Ureter (tissue), 1 donor: Measurements from ENCODE around the gene IL2. TPM values are rescaled to one million over a fixed set of nuclear protein-coding genes. Genes with fewer than 3 reads are reported as not detected.

Experiments used
- total RNA-seq: library from RNA; stranded (reverse); gene quantifications from one replicate; pipeline ENCODE4 v1.2.4, GENCODE V29; 2023
- donor health status: DM: yes; HTN: yes; CAD: no.

IL2 gene
- total RNA-seq, 1 donor from 2014 or later = 0.99 TPM

Other genes starting within 250 kb of the IL2 start
- not detected for gene ADAD1, start 77.7 kb downstream of the IL2 start, total RNA-seq
- gene IL21, start 164.3 kb upstream of the IL2 start, total RNA-seq = not detected